ENCODE results near the gene OTOA.
A peak's percentile ranks its signal among the peaks of the same experiment; 100 is the strongest.

GRCh38 chr16:21628121-21628726 lies 35.5 kb upstream of the OTOA start:
- no peak for TF ChIP-seq RXRA (CRISPR knock-in tag; IDR thresholded peaks at IDR 0.05)
- TF ChIP-seq EP300 (IDR thresholded peaks at IDR 0.05; ENCODE audit: low read depth in 2 of 2, low read length in 2 of 2), result peak in 1 of 2 experiments; percentile 44; a peak in 1 of 4 replicates
- TF ChIP-seq EP300 (CRISPR knock-in tag; IDR thresholded peaks at IDR 0.05; ENCODE audit: borderline replicate concordance), result no peak
- TF ChIP-seq TRIM24 (CRISPR knock-in tag; IDR thresholded peaks at IDR 0.05), result no peak
- TF ChIP-seq FOSL1 (CRISPR knock-in tag; IDR thresholded peaks at IDR 0.05; ENCODE audit: borderline replicate concordance), result no peak
- no peak for TF ChIP-seq CTCF (CRISPR knock-in tag; IDR thresholded peaks at IDR 0.05)
